Lung (tissue), 12 donors: ENCODE measurements around the gene PIBF1. TPM values are rescaled to one million over a fixed set of nuclear protein-coding genes. Genes with fewer than 3 reads are reported as not detected.

Experiments
- ATAC-seq: fragments of 200-7000 bp; cut with Tn5 transposase; one replicate; pipeline ENCODE4 v1.9.1; 2020; ENCODE audit warnings: moderate number of reproducible peaks; ENCODE audit not compliant: insufficient read depth, low FRiP score
- DNase-seq, 3 donors: peaks; one replicate each; pipeline ENCODE4 v3.0.0-alpha.2; 2013 to 2017
- H3K27ac ChIP-seq, 2 donors: one replicate each; pipeline ENCODE4 v1.5.1; 2013; ENCODE audit warnings: mild to moderate bottlenecking in 2 of 2, moderate library complexity in 2 of 2, control low read depth in 1 of 2, inconsistent platforms in 1 of 2, low read depth in 1 of 2, low read length in 1 of 2
- H3K27me3 ChIP-seq, 3 donors: one replicate each; pipeline ENCODE4 v1.5.1; 2013; ENCODE audit warnings: low read length in 2 of 3; ENCODE audit not compliant: control insufficient read depth in 3 of 3, insufficient read depth in 3 of 3
- H3K36me3 ChIP-seq, 4 donors: one replicate each; pipeline ENCODE4 v1.5.1; 2013; ENCODE audit warnings: low read length in 4 of 4, mild to moderate bottlenecking in 1 of 4, moderate library complexity in 1 of 4; ENCODE audit not compliant: control insufficient read depth in 4 of 4, insufficient read depth in 4 of 4
- H3K4me1 ChIP-seq, 5 donors: one replicate each; pipeline ENCODE4 v1.5.1; 2013; ENCODE audit warnings: low read length in 5 of 5, mild to moderate bottlenecking in 2 of 5, moderate library complexity in 1 of 5; ENCODE audit not compliant: control insufficient read depth in 5 of 5, insufficient read depth in 5 of 5
- H3K4me3 ChIP-seq: one replicate; pipeline ENCODE4 v1.5.1; 2013; ENCODE audit warnings: mild to moderate bottlenecking, control low read depth, moderate library complexity
- H3K9ac ChIP-seq, 2 donors: one replicate each; pipeline ENCODE4 v1.5.1; 2013; ENCODE audit warnings: low read length in 2 of 2, control low read depth in 1 of 2; ENCODE audit not compliant: insufficient read depth in 1 of 2
- H3K9me3 ChIP-seq, 4 donors: one replicate each; pipeline ENCODE4 v1.5.1; 2013; ENCODE audit warnings: low read length in 3 of 4, mild to moderate bottlenecking in 1 of 4, moderate library complexity in 1 of 4; ENCODE audit not compliant: control insufficient read depth in 4 of 4, insufficient read depth in 3 of 4
- WGBS, 2 donors: extraction: QIAGEN DNeasy Blood & Tissue Kit; methylation state at CpG; one replicate each; pipeline ENCODE4 v1.1.7; 2013; 5-methylcytosine and 5-hydroxymethylcytosine counted together
- polyA plus RNA-seq, 2 donors: library from polyadenylated mRNA; stranded (reverse); fragments of 200-250 nt; gene quantifications; one replicate each; pipeline ENCODE4 v1.2.1, GENCODE V29; 2013
- total RNA-seq, 2 donors: library from RNA; depleted of rRNA in 1 of 2; stranded (reverse); fragments of >200 nt in 1 of 2; gene quantifications; one replicate each; pipeline ENCODE4 v1.2.1, GENCODE V29; 2014 to 2021
- TF ChIP-seq, protein P1 (sequence below): IDR thresholded peaks from 2 replicates; pipeline ENCODE4 v1.5.1; 2012; ENCODE audit warnings: mild to moderate bottlenecking; ENCODE audit errors: control extremely low read depth, extremely low read depth
- donor health status: control.
- donor health status: control.
- donor health status: Bipolar disorder and iron deficiency.
- donor health status: healthy.
- donor health status: DM: yes; HTN: yes; CAD: no.

PIBF1 gene
- total and polyA plus RNA-seq, 4 donors, result 8.4 to 61.1 (median 25.6) TPM

DNA sequence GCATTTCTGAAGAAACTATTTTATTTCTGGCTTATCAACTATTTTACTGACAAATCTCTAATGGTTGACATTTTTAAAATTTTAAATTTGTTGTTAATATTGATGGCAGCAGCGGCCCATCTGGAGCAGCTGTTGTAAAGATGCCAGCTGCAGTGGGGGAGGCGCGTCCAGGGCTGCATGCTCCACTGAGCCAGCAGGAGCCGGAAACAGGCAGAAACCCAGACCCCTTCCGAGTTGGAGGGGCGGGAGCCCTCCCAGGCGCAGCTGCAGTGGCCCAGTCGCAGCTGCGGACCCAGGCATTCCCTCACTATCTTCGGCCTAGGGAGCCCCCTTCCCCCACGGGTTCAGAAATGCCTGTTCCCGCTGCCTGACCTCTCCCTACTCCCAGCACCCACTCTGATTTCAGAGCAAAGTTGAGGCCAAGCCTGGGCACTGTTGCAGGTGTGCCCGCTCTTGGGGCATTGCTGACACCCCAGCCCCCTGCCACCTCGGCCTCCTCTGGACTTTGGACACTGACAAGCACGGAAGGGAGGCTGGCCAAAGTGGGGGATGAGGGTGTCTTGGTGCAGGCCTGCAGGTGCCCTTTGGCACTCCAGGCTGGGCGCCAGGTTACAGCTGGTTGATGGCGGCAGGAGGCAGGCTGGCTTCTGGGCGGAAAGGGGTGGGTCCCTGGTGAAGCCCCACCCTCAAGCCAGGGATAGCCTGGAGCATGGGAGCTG is 69.2 kb downstream of the PIBF1 start:
- ATAC-seq (no peak), DNase-seq (no peak)
- H3K9me3 ChIP-seq, result no peaks in the 10 kb centered on the region
- H3K27me3 ChIP-seq, result no peaks in the 10 kb centered on the region
- no peak overlapping the region for H3K9ac ChIP-seq
- TF ChIP-seq, protein P1, sequence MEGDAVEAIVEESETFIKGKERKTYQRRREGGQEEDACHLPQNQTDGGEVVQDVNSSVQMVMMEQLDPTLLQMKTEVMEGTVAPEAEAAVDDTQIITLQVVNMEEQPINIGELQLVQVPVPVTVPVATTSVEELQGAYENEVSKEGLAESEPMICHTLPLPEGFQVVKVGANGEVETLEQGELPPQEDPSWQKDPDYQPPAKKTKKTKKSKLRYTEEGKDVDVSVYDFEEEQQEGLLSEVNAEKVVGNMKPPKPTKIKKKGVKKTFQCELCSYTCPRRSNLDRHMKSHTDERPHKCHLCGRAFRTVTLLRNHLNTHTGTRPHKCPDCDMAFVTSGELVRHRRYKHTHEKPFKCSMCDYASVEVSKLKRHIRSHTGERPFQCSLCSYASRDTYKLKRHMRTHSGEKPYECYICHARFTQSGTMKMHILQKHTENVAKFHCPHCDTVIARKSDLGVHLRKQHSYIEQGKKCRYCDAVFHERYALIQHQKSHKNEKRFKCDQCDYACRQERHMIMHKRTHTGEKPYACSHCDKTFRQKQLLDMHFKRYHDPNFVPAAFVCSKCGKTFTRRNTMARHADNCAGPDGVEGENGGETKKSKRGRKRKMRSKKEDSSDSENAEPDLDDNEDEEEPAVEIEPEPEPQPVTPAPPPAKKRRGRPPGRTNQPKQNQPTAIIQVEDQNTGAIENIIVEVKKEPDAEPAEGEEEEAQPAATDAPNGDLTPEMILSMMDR, result no peak
- no peak overlapping the region for H3K27ac ChIP-seq
- no peaks in the 10 kb centered on the region for H3K4me1 ChIP-seq
- H3K4me3 ChIP-seq, result no peak overlapping the region
- peaks cover 3 to 19% (median 11%) of the 10 kb centered on the region in 4 donors for H3K36me3 ChIP-seq
- 92 to 99% methylated on average over 18 of the region's 18 CpGs for WGBS, 2 donors

DNA sequence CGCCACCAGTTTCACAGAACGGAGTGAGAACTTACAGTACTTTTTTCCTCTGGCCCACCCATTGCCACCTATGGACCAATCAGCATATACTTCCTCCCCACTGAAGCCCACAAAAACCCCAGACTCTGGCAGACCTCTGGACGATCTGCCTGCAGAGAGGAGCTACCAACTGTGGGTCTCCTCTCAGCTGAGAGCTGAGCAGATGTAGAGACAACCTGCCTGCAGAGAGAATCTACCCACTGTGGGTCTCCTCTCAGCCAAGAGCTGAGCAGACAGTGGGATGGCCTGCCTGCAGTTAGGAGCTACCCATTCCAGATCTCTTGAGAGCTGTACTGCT is 69.7 kb downstream of the PIBF1 start:
- TF ChIP-seq, protein P1, result no peak
- no peak overlapping the region for H3K27ac ChIP-seq
- no peaks in the 10 kb centered on the region for H3K27me3 ChIP-seq
- no peak overlapping the region for H3K9ac ChIP-seq
- no peak overlapping the region for H3K4me3 ChIP-seq
- DNase-seq, result no peak
- no peaks in the 10 kb centered on the region for H3K9me3 ChIP-seq
- peaks cover 3 to 16% (median 11%) of the 10 kb centered on the region in 4 donors for H3K36me3 ChIP-seq
- ATAC-seq, result no peak
- no peaks in the 10 kb centered on the region for H3K4me1 ChIP-seq
- 91 to 95% methylated on average over 3 of the region's 3 CpGs for WGBS, 2 donors

DNA sequence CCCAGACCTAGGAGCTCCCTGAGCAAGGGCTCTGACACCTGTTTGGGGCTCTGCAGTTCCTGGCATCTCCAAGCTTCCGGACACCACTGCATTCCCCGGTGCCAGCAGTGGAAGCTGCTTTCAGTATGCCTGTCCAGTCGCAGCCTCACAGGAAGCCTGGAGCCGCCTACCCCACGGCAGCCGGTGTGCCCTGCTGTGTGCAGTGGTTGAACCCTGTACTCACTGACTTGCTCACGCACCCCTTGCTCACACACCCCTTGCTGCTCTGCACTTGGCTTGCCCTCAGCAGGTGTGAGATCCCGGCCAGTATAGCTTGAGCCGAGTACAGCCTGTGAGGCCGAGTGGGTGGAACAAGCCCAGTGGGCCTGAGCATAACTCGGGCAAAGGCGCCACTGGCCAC is 70.3 kb downstream of the PIBF1 start:
- Histone ChIP-seq H3K9me3 (no peaks in the 10 kb centered on the region), H3K9ac (no peak overlapping the region), H3K27me3 (no peaks in the 10 kb centered on the region), H3K36me3 (peaks cover 2 to 16% (median 11%) of the 10 kb centered on the region in 4 donors), H3K4me1 (no peaks in the 10 kb centered on the region), H3K4me3 (no peak overlapping the region), H3K27ac (no peak overlapping the region)
- DNase-seq (no peak), ATAC-seq (no peak)
- TF ChIP-seq, protein P1, result no peak
- 98% methylated on average over 12 of the region's 12 CpGs for WGBS, 2 donors

DNA sequence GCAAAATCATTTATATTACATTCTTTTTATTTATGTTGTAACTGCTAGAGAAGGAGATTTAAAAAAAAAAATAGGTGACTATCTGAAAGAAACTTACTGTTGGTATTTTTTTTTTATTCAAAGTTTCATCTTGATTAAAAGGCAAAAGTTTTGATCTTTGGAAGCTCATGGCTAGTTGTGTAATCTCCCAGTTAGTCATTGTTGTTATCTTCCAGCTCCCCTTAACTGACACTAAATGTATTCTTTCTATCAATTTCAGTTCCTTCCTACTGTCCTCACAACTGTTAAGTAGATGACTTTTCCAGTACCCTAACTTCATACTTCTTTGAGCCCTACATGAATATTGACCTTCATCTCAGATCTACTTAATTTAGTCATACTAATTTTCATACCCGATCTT is 71.1 kb downstream of the PIBF1 start:
- Histone ChIP-seq H3K4me1 (peaks cover 0 to 1% (median 0%) of the 10 kb centered on the region in 5 donors), H3K9ac (no peak overlapping the region), H3K9me3 (no peaks in the 10 kb centered on the region), H3K4me3 (no peak overlapping the region), H3K36me3 (peaks cover 0 to 16% (median 10%) of the 10 kb centered on the region in 4 donors), H3K27me3 (no peaks in the 10 kb centered on the region), H3K27ac (no peak overlapping the region)
- DNase-seq, result no peak
- WGBS, 2 donors, result 92 to 94% methylated on average over 1 of the region's 1 CpG
- ATAC-seq, result no peak
- TF ChIP-seq, protein P1, result no peak
